AG04450 (cell line): ENCODE results near the gene SKIC2. TPM values are rescaled to one million over a fixed set of nuclear protein-coding genes. Genes with fewer than 3 reads are reported as not detected.

Experiments
- CTCF ChIA-PET: fragments of 300-600, 350-600 bp; formaldehyde crosslinking; extraction: SDS; loops from one replicate; lab custom pipeline; 2022; ENCODE audit warnings: antibody characterized with exemption, inconsistent platforms; lab: Charles Lee
- POLR2A ChIA-PET: fragments of 350-600 bp; formaldehyde crosslinking; extraction: SDS; loops from one replicate; lab custom pipeline; 2021; ENCODE audit warnings: antibody characterized with exemption, inconsistent platforms; lab: Yijun Ruan, JAX
- DNase-seq: peaks from one replicate; pipeline ENCODE4 v3.0.0-alpha.2; 2011; ENCODE audit warnings: low read depth, low spot score
- H3K27ac ChIP-seq: one replicate; pipeline ENCODE4 v1.5.1; 2012; ENCODE audit warnings: low read depth, low read length, control low read depth
- H3K27me3 ChIP-seq: one replicate; pipeline ENCODE4 v1.6.0; 2012; ENCODE audit warnings: low read length; ENCODE audit not compliant: control insufficient read depth, insufficient read depth
- H3K4me3 ChIP-seq: 2 replicates; pipeline ENCODE4 v1.5.1; 2011; ENCODE audit warnings: mild to moderate bottlenecking, low read depth, low read length, control low read depth
- H3K9me3 ChIP-seq: 2 replicates; pipeline ENCODE4 v1.5.1; 2012; ENCODE audit warnings: low read length; ENCODE audit not compliant: control insufficient read depth, insufficient read depth
- CTCF ChIP-seq: IDR thresholded peaks from 2 replicates; pipeline ENCODE4 v1.5.1; 2011; ENCODE audit warnings: low read depth, low read length, control low read depth, inconsistent platforms
- polyA plus RNA-seq: library from polyadenylated mRNA; depleted of rRNA; stranded (reverse); fragments of >200 nt; gene quantifications from 2 replicates; pipeline ENCODE4 v1.2.3, GENCODE V29; 2011

The SKIC2 gene
- polyA plus RNA-seq, 1 experiment, result 26.0 TPM

DNA sequence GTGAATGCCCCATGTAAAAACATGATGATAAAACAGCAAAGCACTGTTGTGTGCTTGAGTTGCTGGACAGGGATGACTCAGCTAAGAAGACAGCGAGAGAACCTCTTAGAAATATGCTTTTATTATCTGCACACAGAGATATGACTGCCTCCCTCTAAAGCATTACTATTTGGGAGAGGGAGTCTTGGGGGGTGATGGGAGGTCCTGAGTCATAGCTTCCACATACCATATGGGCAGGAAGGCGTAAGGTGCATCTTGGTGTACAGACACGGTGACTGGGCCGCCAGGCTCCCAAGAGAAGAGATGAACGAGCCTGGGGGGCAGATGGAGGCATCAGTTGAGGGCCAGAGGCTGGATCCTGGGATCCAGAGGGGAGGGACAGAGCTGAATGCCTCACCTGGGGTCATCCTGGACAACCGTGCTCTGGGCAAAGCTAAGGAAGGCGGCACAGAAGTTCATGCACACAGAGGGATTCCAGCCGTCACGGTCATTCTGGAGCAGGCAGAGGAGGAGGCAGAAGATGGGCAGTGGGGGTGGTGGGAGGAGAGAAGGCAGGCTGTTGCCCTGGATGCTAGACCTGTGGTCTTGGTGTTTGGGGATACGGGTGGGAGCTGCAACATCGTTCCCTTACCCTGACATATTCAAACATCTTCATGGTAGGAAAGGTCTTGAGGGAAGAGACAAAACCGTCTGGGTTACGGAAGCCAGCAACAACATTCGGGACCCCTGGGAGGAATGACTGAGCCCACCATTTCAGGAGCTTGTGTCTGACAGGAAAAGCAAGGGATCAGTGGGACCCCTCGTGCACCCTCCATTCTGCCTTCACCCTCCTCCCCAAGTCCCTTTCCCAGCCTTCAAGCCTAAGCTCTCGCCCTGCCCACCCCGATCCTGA, 11.0 kb downstream of the SKIC2 start:
- H3K9me3 ChIP-seq, result no peaks in the 10 kb centered on the region; the same call in 1 of the 2 replicates
- no peaks in the 10 kb centered on the region for H3K27me3 ChIP-seq
- H3K27ac ChIP-seq, result no peak overlapping the region
- POLR2A ChIA-PET, result interaction anchor here (0.6 to 2.7 kb wide), 3 partner anchors 10 to 206 kb away, joined by 3 to 10 read pairs (median 5); partner anchors contain the start of genes AGPAT1, NELFE and SKIC2
- peak overlapping the region; percentile 96; the same call in 1 of the 2 replicates for H3K4me3 ChIP-seq
- CTCF ChIA-PET, result interaction anchor here (1.1 kb wide), 1 partner anchor 18 kb away, joined by 7 read pairs; no protein-coding TSS in a partner anchor
- TF ChIP-seq CTCF, result no peak
- DNase-seq, result no peak

GRCh38 chr6:31970604-31971271, 11.8 kb downstream of the SKIC2 start:
- no peak for TF ChIP-seq CTCF
- POLR2A ChIA-PET, result interaction anchor here (1.2 to 2.7 kb wide), 3 partner anchors 12 to 136 kb away, joined by 3 to 10 read pairs (median 5); partner anchors contain the start of genes NELFE and SKIC2
- H3K27ac ChIP-seq, result peak overlapping the region; percentile 98
- H3K27me3 ChIP-seq, result no peaks in the 10 kb centered on the region
- DNase-seq, result no peak
- CTCF ChIA-PET, result interaction anchor here (1.1 kb wide), 1 partner anchor 19 kb away, joined by 7 read pairs; no protein-coding TSS in a partner anchor
- H3K4me3 ChIP-seq, result peak overlapping the region; percentile 96
- no peaks in the 10 kb centered on the region; the same call in 1 of the 2 replicates for H3K9me3 ChIP-seq

GRCh38 chr6:31971279-31971992, 12.5 kb downstream of the SKIC2 start:
- ChIA-PET POLR2A (interaction anchor here (0.6 to 2.7 kb wide), 8 partner anchors 13 to 319 kb away, joined by 3 to 10 read pairs (median 3); partner anchors contain the start of genes BAG6, NELFE and SKIC2), CTCF (interaction anchor here (0.8 to 1.3 kb wide), 5 partner anchors 19 to 147 kb away, joined by 3 to 7 read pairs (median 4); no protein-coding TSS in a partner anchor)
- no peaks in the 10 kb centered on the region; the same call in 1 of the 2 replicates for H3K9me3 ChIP-seq

More at GRCh38 chr6:31971279-31971992, 12.5 kb downstream of the SKIC2 start:
- H3K4me3 ChIP-seq, result peak overlapping the region; percentile 96
- TF ChIP-seq CTCF, result no peak
- DNase-seq, result no peak
- no peaks in the 10 kb centered on the region for H3K27me3 ChIP-seq
- H3K27ac ChIP-seq, result peak overlapping the region; percentile 98
